HL-60 (cell line): Measurements from ENCODE around the gene YIPF6.

Experiments used
- DNase-seq, 2 experiments: peaks; one replicate each; pipeline ENCODE4 v3.0.0-alpha.2; 2010 to 2020; ENCODE audit warnings: low read depth in 1 of 2, low spot score in 1 of 2
- H3K27ac ChIP-seq: fragments of 250-450 bp; sonication (Bioruptor Pico); replicated peaks from 2 replicates; pipeline ENCODE4 v1.5.1; 2020; ENCODE audit warnings: mild to moderate bottlenecking, moderate library complexity
- H3K27me3 ChIP-seq: fragments of 250-450 bp; sonication (Bioruptor Pico); 2 replicates; pipeline ENCODE4 v1.5.1; 2021; ENCODE audit warnings: mild to moderate bottlenecking, moderate library complexity; ENCODE audit not compliant: insufficient read depth, poor library complexity, severe bottlenecking
- H3K4me3 ChIP-seq: replicated peaks from 2 replicates; pipeline ENCODE4 v1.5.1; 2011; ENCODE audit warnings: mild to moderate bottlenecking, control low read depth, low read length; ENCODE audit not compliant: insufficient read depth
- CTCF ChIP-seq: IDR thresholded peaks from one replicate; pipeline ENCODE4 v1.5.1; 2011; ENCODE audit warnings: low read length, control low read depth, inconsistent platforms; ENCODE audit not compliant: insufficient read depth
- GABPA ChIP-seq: IDR thresholded peaks from 2 replicates; pipeline ENCODE4 v1.6.1; 2012; ENCODE audit warnings: low read depth
- POLR2AphosphoS5 ChIP-seq: IDR thresholded peaks from 2 replicates; pipeline ENCODE4 v1.6.1; 2012; ENCODE audit warnings: low read depth
- REST ChIP-seq: IDR thresholded peaks from 2 replicates; pipeline ENCODE4 v1.6.1; 2012; ENCODE audit warnings: low read depth; ENCODE audit not compliant: insufficient replicate concordance
- SPI1 ChIP-seq: IDR thresholded peaks from 2 replicates; pipeline ENCODE4 v1.6.1; 2012; ENCODE audit warnings: low read depth, mild to moderate bottlenecking, borderline replicate concordance

The YIPF6 gene

GRCh38 chrX:68568136-68568535, 69.3 kb downstream of the YIPF6 start:
- no peak for TF ChIP-seq SPI1
- TF ChIP-seq POLR2AphosphoS5, result no peak
- TF ChIP-seq GABPA, result no peak
- TF ChIP-seq CTCF, result no peak
- no peak for TF ChIP-seq REST
- Histone ChIP-seq H3K27me3 (no peaks in the 10 kb centered on the region), H3K27ac (no peak overlapping the region), H3K4me3 (no peak overlapping the region)
- DNase-seq, result no peak

- no peak for DNase-seq
- H3K27ac ChIP-seq, result no peak overlapping the region
Measured at GRCh38 chrX:68570598-68570997, 71.7 kb downstream of the YIPF6 start.

GRCh38 chrX:68571292-68571609, 72.4 kb downstream of the YIPF6 start:
- no peak for DNase-seq
- TF ChIP-seq SPI1 (no peak), CTCF (no peak), POLR2AphosphoS5 (no peak), REST (no peak), GABPA (no peak)
- no peak overlapping the region for H3K4me3 ChIP-seq
- H3K27me3 ChIP-seq, result no peaks in the 10 kb centered on the region
- H3K27ac ChIP-seq, result no peak overlapping the region

More at GRCh38 chrX:68570598-68570997, 71.7 kb downstream of the YIPF6 start:
- Histone ChIP-seq H3K27me3 (no peaks in the 10 kb centered on the region), H3K4me3 (no peak overlapping the region)
- TF ChIP-seq CTCF (no peak), GABPA (no peak), SPI1 (no peak), POLR2AphosphoS5 (no peak)

- no peak overlapping the region for H3K27ac ChIP-seq
- no peaks in the 10 kb centered on the region for H3K27me3 ChIP-seq
- TF ChIP-seq REST (no peak), CTCF (no peak), POLR2AphosphoS5 (no peak), GABPA (no peak), SPI1 (no peak)
- no peak overlapping the region for H3K4me3 ChIP-seq
- DNase-seq, result peak in 1 of 2 experiments; percentile 53
Measured at GRCh38 chrX:68571610-68572311, 72.9 kb downstream of the YIPF6 start.
